Esophagus mucosa (tissue), 1 donor: ENCODE results near the gene ZDHHC12. TPM values are rescaled to one million over a fixed set of nuclear protein-coding genes. Genes with fewer than 3 reads are reported as not detected.
"Not testable (repeated sequence)": the region's sequence is repeated elsewhere in the genome, so short reads cannot be mapped to it uniquely, and the experiment has no call there.

Experiments used
- ATAC-seq: fragments of 200-7000 bp; cut with Tn5 transposase; one replicate; pipeline ENCODE4 v1.9.1; 2020
- total RNA-seq: library from RNA; stranded (reverse); gene quantifications from one replicate; pipeline ENCODE4 v1.2.4, GENCODE V29; 2023
- donor health status: DM: yes; HTN: yes; CAD: no.

The ZDHHC12 gene
- total RNA-seq, 1 donor from 2014 or later: 54.4 TPM

DNA sequence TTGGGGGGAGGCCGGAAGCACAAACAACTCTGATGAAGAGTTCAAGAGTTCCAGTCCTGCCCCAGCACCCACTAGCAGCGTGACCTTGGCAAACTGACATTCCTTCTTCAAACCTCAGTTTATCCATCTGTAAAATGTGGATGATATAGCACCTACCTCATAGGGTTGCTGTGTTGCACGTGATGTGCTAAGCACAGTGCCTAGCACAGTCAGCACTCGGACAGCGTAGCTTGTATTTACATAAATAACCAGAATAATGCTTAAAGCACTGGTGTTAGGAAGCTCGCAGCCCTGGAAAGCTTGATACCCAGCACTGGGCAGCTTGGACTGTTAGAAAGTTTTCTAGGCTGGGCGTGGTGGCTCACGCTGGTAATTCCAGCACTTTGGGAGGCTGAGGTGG, 16.5 kb downstream of the ZDHHC12 start:
- ATAC-seq: no peak

DNA sequence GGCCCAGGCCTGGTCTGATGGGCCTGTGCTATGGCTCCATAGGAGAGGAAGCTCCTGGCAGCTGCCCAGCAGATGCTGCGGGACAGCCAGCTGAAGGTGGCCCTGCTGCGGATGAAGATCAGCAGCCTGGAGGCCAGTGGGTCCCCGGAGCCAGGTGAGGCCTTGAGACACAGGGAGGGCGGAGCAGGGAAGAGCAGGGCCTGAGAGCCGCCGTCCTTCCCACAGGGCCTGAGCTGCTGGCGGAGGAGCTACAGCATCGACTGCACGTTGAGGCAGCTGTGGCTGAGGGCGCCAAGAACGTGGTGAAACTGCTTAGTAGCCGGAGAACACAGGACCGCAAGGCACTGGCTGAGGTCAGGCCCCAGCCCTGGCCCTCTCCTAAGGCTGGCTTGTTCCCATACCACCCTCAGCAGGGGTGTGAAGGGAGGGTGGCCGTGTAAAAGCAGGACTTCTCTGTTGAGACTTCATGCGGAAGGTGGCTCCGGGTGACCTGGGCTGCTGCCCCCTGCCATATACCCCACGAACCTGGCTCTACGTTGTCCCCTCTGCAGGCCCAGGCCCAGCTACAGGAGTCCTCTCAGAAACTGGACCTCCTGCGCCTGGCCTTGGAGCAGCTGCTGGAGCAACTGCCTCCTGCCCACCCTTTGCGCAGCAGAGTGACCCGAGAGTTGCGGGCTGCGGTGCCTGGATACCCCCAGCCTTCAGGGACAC, 17.1 kb downstream of the ZDHHC12 start:
- no peak for ATAC-seq

DNA sequence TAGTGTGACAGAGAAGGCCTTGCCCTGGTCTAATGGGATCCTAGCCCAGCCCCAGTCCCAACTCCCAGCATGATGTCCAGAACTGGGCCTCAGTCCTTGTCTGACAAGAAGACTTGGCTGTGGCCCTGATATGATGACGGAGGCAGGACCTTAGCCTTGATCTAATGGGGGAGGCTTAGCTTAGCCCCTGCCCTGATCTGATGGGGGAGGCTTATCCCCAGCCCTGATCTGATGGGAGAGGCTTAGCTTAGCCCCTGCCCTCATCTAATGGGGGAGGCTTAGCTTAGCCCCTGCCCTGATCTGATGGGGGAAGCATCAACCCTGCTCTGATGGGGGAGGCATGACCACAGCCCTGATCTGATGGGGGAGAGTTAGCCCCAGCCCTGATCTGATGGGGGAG, 17.9 kb downstream of the ZDHHC12 start:
- no peak for ATAC-seq

DNA sequence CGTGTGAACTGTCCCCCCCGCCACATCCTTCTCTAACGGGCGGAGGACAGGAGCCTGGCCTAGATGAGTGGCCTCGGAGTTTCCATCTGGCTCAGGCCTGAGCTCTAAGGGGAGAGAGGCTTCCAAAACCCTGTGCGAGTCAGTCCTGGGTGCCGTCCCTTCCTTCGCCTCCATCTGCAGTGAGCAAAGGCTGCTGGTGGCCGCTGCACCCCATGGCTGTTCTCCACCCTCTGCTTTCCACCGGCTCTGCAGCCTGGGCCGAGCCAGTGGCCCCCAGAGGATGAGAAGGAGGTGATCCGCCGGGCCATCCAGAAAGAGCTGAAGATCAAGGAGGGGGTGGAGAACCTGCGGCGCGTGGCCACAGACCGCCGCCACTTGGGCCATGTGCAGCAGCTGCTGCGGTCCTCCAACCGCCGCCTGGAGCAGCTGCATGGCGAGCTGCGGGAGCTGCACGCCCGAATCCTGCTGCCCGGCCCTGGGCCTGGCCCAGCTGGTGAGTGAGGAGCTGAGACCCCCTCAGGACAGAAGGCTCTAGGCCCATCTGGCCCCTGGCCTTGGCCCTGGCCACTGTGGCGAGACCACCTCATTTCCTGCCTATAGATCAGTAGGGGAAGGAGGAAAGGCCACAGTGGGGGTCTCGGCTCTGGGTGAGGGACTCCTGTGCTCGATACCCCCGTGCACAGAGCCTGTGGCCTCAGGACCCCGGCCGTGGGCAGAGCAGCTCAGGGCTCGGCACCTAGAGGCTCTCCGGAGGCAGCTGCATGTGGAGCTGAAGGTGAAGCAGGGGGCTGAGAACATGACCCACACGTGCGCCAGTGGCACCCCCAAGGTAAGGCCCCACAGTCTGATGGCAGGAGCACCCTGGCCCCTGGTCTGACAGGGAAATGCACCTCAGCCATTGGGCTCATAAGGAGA, 18.6 kb downstream of the ZDHHC12 start:
- no peak for ATAC-seq

DNA sequence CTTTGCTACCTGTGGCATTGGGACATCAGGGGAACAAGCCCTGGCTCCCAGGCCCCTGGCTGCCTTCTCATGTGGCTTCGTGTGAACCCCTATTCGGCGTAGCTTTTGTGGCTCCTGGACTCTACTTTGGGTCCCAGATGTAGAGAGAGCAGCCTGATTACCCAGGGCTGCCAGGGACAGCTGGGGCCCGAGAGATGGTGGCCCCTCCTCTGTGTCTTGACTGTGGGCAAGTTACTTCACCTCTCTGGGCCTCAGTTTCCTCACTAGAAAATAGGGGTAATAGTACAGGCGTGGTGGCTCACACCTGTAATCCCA, 19.6 kb downstream of the ZDHHC12 start:
- no peak for ATAC-seq

DNA sequence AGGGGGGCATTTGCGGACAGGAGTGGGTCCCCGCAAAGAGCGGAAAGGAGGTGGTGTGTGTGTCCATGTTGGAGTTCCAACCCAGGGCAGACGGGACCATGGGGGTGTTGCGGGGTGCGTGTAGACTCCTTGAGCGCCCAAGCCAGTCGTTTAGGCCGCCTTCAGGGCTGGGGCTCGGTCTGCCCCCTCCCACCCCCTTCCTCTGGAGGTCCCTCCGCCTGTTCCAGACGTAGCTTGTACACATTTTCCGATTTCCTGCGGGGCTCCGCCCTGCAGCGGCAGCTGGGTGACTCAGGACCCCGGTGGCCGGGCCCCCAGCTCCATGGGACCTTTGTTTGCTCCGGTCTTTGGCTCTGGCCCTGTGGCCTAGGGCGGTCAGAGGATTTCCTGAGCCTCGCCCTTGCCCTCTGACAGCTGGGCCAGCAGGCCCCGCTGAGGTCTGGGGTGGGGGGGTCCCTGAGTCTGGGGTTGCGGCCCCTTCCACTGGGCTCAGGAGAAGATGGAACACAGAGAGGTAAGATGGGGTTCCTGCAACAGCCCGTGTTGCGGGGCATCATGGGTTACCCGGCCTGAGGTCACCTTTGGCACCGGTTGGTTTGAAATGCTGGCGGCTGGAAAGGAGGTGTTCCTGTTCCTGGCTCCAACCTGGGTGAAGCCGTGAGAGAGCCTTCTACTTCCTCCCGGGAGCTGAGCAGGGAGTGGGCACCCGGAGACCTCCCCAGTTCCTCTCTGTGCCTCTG, 20.1 kb downstream of the ZDHHC12 start:
- peak; percentile 40 for ATAC-seq

DNA sequence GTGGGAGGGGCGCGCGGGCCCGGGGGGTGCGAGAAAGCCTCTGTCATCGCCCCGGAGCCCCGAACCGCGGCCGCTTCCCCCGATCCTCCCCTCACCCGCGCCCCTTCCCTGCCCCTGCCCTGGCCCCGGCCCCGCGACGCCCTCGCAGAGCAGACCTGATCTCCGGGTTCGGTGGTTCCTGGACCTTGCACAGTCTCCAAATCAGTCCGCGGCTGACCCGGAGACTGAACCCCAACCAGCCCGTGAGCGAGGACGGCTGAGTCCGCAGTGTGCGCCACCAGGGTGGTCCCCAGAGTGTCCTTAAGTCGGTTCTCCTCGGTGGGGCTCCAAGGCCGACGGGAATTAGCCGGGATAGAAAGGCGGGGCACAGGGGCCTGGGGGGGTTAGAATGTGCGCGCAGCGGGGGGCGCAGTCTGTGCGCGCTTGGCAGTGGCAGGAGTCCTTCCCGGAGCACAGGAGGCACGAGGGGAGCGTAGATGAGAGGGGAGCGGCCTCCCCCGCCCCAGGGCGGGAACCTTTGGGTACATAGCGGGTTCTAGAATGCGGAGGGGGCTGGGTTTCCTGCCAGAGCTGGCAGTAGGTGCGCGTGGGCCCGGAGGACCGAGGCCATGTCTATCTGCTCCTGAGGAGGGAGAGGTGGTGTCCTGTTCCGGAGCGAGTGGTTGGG, 20.8 kb downstream of the ZDHHC12 start:
- peak; percentile 29 for ATAC-seq

DNA sequence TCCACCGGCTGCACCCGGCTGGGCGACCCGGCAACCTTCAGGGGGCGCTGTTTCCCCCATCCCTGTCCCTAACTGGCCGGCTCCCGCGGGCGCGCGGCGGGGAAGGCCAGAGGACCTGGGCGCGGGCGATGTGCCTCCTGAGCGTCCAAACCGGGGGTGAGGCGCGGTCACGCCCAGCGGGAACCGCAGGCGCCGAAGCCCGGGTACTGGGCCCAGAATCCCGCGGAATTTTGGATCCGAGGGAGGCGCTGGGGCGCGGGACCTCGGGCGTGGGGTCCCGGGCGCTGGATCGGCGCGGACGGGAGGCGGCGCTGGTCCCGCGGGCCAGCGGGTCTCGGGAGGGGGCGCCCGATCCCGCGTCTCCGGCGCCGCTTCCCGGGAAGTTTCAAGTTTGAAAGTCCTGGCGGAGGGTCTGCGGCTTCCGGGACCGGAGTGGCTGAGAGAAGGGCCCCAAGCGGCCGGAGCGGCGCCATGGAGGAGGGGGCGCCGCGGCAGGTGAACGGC, 21.4 kb downstream of the ZDHHC12 start, which contains the start of gene PKN3:
Gene PKN3 (plus strand): TSS at position 59 of the 504 bp plus-strand sequence. CDS start 413 bp downstream, at position 472.
- ATAC-seq: peak; percentile 71

DNA sequence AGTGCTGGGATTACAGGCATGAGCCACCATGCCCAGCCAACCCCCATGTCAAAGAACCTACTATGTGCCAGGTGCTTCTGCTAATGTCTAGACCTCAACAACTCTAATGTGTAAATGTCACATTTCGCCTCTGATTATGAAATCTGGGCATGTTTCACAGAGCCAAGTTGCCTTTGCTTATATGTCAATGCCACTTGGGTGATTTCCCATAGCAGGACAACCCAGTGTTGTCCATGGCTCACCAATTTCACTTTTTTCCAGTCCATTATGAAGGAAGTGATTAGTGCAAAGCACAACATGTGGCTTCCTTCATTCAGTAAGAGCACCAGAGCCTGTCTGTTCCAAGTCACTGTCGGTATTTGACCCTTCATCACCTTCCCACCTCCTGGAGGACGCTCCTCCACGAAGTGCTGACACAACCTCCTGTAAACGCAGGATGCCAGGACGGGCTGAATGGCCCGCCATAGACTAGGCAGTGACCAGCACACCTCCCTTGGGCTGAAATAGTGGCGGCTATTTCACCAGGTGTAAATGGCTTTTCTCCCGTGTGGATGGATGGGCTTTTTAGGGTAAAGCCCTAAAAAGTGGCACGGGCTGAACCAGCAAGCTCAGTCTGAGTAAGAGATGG, 22.6 kb downstream of the ZDHHC12 start:
- no peak for ATAC-seq

DNA sequence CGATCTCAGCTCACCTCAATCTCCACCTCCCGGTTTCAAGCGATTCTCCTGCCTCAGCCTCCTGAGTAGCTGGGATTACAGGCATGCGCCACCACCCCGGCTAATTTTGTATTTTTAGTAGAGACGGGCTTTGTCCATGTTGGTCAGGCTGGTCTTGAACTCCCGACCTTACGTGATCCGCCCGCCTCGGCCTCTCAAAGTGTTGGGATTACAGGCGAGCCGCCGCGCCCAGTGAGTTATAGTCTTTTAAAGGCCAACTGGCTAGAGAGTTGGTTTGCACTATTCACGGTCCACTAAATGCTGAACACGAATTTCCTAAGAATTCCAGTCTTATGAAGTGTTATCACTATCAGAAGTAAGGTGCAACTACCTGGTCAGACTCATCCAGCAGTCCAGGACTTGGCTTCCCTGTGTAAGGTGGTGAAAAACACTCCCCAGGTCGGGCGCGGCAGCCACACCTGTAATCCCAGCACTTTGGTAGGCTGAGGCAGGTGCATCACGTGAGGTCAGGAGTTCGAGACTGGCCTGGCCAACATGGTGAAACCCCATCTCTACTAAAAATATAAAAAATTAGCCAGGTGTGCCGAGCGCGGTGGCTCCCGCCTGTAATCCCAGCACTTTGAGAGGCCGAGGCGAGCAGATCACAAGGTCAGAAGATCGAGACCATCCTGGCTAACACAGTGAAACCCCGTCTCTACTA, 24.7 kb downstream of the ZDHHC12 start:
- ATAC-seq: not testable (repeated sequence)

DNA sequence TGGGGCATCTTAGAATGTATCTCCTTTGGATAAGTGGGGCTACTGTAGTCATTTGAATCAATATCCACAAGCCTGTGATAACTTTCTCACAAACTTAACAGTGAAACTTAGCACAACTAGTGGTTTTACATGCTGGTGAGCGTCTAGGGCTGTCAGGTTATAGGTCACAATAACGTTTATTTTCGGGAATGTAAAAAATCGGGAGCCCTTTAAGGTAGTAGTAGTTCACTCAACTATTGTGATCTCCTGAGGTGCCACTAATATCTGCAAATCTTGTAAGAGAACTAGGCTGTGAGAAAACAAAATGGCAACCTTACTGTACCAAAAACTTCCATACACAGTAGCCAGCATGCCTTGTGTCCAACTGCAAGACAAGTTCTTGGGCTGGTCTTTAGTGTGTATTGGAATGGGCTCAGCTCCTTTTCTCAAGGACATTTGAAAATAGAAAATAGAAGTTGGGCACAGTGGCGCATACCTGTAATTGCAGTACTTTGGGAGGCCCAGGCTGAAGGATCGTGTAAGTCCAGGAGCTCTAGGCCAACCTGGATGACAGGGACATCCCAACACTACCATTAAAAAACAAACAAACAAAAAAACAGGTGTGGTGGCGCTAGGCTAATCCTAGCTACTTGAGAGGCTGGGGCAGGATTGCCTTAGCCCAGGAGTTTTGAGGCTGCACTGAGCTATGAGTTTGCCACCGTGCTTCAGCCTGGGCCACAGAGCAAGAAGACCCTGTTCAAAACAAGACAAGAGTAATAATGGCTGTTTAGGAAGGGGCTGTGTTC, 26.8 kb downstream of the ZDHHC12 start:
- no peak for ATAC-seq

DNA sequence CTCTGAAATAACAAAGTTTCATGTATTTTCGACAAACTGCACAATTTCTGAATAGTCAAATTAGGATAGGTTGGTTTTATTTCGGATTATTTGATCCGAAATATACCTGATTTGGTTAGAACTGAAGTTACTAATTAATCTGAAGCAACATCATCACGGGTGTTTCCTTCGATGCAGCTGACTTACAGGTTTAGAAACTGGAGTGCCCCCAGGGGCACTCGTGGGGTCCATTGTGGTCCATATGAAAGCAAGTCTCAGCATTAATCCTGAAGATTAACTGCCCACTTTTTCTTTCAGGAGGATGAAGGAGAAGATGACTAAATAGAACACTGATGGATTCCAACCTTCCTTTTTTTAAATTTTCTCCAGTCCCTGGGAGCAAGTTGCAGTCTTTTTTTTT, 29.6 kb downstream of the ZDHHC12 start:
- no peak for ATAC-seq

DNA sequence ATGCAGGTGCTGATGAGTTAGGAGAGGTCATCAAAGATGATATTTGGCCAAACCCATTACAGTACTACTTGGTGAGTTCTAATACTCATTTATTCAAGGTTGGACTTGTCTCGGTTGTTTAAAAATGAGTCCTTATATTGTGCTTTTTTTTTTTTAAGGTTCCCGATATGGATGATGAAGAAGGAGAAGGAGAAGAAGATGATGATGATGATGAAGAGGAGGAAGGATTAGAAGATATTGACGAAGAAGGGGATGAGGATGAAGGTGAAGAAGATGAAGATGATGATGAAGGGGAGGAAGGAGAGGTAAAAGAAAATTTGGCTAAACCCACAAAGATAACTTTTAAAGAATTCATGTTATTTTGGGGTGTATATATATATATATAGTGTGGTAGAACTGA, 30.2 kb downstream of the ZDHHC12 start:
- not testable (repeated sequence) for ATAC-seq

DNA sequence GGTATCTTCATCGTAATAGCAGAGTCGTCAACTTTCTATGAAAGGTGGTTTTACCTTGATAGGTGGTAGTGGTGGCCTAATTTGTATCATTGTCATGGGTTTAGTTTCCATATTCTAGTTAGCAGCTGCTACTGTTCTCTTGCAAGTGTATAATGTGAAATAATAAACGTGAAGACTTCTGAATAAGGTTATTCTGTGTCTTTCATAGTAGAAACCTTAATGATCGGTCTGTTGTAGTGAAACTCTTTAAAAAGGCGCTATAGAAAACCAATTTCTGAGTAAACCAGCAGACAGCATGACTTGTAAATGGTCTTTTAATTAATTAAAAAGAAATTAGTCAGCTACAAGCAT, 33.3 kb downstream of the ZDHHC12 start:
- ATAC-seq: no peak

DNA sequence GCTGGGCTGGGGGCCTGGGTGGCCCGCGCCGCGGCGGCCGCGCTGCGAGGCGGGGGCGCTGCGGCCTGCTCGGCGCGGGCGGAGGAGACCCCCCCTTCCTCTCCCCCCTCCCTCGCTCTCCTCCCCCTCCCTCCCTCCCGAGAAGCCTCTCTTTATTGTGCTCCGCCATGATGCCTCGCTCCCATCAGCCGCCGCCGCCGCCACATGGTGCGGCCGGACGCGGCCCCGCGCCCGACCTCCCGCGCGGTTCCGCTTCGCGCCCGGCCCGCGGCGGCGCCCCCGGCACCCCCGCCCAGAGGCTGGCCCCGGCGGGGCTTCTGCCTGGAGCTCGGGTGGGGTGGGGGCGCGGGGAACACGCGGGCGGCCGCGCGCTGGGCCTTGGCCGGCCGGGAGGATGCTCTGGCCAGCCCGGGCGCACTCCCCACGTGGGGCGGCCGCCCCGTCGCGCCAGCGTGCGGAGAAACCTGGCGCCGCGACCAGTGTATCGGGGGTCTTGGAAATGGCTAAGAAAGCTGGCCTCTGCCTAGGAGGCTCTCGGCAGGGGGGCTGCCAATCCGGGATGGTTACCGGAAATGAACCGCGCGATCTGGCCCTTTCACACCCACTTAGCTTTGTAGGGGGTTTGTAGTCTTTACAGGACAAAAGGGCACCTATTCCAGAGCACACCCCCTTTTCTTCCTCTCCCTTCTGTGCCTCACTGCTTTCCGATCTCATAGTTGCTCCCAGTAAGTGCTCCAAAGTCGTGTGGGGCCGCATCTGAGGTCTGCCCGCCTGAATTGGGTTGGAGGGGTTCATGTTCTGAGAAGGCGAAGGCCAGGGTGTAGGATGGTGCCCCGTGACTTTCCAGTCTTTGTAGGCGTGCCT, 33.9 kb downstream of the ZDHHC12 start:
- no peak for ATAC-seq

DNA sequence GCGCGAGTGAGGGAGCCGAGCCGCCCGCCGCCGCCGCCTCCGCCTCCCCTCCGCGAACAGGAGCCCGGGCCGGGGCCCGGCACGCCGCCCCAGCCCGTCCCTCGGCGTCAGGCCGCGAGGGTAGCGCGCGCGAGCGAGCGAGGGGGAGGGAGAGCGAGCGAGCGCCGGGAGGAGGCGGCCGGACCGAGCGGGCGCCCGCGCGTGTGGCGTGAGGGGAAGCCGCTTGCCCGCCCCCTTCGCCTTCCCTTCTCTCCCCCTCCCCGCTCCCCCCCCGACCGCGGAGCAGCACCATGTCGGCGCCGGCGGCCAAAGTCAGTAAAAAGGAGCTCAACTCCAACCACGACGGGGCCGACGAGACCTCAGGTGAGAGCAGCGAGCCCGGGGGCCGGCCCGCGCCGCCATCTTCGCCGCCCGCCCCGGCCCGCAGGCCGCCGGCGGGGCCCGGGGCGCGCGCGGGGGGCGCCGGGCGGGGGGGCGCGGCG, 34.6 kb downstream of the ZDHHC12 start:
- no peak for ATAC-seq

DNA sequence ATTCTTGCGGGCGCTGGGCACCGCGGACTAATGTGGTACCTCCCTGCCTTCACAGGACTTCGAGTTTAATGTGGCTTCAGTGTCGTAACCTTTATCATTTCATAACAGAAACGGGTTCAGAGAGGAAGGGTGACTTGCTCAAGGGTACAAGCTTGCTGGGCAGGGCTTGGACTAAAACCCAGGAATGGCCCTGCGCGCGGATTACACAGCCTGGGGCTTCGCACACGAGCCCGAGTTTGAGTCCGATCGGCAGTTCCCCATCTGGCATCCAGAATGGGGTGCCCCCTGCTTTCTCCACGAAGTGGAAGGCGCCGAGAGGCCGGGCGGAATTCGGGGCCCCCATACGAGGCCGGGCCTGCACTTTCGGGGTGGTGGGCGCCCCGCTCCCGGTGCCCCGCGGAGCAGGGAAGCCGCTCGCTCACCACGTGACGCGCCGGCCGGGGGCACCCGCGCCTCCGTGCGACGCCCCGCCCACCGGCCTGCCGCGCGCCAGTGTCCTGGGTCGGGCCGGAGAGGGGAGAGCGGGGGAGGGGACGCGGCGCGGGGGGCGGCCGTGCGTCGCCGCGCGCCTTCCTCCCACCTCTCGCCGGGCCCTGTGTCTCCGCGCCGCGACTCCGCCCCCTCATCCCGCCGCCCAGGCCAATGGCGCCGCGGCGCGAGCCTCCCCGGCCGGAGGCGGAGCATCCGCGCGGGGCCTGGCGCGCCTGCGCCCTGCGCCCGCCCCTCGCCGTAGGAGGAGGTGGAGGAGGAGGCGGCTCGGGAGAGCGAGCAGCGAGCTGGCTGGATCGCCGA, 35.2 kb downstream of the ZDHHC12 start, which contains the start of gene SET:
Gene SET (plus strand): TSS at position 722 of the 792 bp plus-strand sequence. CDS start 361 bp downstream, outside the sequence.
- peak; percentile 85 for ATAC-seq

DNA sequence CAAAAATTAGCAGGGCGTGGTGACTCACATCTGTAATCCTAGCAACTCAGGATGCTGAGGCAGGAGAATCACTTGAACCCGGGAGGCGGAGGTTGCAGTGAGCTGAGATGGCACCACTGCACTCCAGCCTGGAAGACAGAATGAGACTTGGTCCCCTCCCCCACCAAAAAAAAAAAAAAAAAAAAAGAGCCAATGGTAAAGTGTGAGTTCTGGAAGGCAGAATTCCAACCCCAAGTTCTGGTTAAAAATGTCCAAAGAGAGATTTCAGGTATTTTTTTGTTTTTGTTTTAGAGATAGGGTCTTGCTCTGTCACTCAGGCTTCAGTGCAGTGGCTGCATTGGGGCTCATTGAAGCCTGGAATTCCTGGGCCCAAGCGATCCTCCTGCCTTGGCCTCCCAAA, 36.5 kb downstream of the ZDHHC12 start:
- ATAC-seq: no peak
